GM19099 (cell line): Measurements from ENCODE around the gene PLSCR4.

Experiments
- POLR2A ChIP-seq: IDR thresholded peaks from 3 replicates; pipeline ENCODE4 v1.6.1; 2011; ENCODE audit warnings: low read depth; ENCODE audit not compliant: insufficient read length; ENCODE audit errors: extremely low read depth

The PLSCR4 gene

DNA sequence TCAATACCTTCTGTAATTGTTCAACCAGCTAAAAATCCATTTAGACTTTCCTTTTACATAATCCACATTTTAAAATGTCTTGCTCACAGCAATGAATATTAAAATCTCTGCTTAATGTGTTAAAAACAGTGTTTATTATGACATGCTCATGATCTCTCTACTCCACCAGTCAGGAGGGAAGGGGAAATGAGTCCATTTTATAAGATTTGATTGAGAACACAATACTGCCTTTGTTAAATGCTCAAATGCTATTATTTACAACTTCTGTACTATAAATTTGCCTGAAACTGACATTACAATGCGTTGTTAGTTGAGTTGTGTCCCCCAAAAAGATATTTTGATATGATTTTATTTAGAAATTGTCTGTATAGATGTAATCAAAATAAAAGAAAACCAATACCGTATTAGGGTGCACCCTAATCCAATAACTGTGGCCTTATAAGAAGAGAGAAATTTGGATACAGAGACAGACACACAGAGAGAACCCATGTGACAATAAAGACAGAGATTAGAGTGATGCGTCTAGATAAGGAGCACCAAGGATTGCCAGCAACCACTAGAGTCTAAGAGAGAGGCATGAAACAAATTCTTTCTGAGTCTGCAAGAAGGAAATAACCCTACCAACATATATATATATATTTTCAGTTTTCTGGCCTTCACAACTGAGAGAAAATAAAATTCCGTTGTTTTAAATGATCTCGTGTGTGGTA is 9.1 kb upstream of the PLSCR4 start:
- no peak for TF ChIP-seq POLR2A

- no peak for TF ChIP-seq POLR2A
Observed at GRCh38 chr3:146256851-146257486, 6.1 kb upstream of the PLSCR4 start.

DNA sequence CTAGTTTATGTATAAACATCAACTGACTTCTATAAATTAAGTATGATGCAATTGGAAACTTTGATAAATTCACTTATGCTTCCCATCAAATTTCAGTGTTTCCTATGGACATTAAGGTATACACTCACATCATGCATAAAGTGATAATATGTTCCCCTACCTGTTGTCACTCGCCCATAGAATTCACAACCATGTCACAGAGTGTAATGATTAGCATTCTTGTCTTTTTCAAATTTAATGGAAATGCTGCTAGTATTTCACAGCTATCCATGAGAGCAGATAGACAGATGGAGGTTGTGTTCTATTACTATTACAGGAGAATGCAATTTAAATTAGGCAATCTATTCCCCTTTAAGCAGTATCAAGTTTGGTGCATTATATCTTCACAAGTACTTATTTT is 984 bp downstream of the PLSCR4 start:
- TF ChIP-seq POLR2A = no peak

DNA sequence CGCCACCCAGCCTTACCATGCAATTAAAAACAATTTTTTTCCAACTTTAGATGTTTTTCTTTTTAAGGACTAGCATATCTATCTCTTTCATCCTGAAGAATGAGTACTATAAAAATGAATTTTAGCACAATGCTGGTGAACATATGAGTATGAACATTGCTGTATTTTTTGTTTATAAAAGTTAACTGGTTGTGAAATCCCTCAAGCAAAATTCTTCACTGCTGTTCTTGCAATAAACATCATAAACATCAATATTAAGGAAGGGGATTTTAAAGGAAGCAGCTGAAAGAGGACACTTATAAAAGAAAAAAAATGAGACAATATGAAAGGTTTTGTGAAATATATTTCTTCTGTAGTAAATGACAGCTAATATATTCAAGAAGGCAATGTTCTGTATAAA is 3.0 kb downstream of the PLSCR4 start:
- no peak for TF ChIP-seq POLR2A

- no peak for TF ChIP-seq POLR2A
Observed at GRCh38 chr3:146246526-146246925, 4.4 kb downstream of the PLSCR4 start.

GRCh38 chr3:146243559-146243958 is 7.3 kb downstream of the PLSCR4 start:
- no peak for TF ChIP-seq POLR2A

DNA sequence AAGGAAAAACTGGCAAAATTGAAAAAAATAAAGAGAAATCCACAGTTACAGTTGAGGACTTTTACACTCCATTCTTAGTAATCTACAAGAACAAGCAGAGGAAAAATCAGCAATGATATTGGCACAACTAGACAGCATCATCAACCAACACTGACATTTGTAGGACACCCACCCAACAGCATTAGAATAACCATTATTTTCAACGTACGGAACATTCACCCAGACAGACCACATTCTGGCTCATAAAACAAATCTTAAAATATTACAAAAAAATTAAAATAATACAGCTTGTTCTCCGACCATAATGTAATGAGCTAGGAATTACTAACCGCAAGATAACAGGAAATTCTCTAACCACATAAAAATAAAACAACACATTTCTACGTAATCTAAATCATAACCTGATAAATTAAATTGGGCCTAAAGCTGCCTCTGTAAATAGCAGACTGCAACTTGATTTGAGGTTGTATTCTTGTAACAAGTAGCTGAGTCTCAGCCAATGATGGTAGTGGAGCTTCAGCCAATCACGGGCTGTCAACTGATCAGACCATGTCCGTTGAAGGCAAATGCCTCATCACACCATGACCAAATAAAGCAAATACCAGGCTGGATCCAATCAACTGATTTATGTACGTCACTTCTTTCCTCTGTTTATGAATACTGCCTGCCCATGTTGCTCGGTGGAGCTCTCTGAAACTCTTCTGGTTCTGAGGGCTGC is 9.2 kb downstream of the PLSCR4 start:
- TF ChIP-seq POLR2A = no peak

DNA sequence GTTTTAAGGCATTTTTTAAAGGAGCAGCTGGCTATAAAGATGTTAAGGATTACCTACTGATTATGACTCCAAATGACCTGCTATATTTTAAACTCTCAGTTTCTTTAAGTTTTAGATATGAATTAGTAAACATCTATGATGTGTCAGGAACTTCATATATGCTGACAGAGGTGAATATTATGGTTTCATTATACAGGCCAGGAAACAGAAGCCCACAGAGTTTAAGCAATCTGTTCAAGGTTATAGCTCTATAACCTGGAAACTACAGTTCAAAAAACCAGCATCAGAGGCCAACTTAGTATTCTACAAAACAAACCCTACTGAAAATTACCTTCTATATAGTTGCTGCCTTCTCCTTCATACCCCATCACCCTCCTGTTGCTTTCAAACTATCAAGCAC is 17.4 kb downstream of the PLSCR4 start:
- TF ChIP-seq POLR2A = no peak

- no peak for TF ChIP-seq POLR2A
Observed at GRCh38 chr3:146227486-146227885, 23.4 kb downstream of the PLSCR4 start.

DNA sequence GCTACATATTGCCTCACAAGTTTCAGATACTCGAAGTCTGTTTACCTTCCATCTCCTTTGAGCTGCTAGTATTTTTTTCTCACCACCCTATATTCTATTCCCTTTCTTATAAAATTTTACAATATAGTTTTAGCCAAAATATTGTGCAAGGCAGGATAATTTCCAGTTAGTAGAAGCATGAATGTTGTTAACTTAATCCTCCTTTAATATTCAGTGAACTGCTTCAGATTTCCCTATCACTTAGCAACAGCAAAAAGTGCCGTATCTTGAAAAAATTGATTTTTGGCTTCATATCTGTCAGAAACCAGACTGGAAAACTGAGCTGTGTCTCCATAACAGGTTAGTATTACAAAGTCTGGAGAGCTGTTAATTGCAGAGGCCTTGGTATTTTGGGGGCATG is 24.0 kb downstream of the PLSCR4 start:
- TF ChIP-seq POLR2A = no peak

DNA sequence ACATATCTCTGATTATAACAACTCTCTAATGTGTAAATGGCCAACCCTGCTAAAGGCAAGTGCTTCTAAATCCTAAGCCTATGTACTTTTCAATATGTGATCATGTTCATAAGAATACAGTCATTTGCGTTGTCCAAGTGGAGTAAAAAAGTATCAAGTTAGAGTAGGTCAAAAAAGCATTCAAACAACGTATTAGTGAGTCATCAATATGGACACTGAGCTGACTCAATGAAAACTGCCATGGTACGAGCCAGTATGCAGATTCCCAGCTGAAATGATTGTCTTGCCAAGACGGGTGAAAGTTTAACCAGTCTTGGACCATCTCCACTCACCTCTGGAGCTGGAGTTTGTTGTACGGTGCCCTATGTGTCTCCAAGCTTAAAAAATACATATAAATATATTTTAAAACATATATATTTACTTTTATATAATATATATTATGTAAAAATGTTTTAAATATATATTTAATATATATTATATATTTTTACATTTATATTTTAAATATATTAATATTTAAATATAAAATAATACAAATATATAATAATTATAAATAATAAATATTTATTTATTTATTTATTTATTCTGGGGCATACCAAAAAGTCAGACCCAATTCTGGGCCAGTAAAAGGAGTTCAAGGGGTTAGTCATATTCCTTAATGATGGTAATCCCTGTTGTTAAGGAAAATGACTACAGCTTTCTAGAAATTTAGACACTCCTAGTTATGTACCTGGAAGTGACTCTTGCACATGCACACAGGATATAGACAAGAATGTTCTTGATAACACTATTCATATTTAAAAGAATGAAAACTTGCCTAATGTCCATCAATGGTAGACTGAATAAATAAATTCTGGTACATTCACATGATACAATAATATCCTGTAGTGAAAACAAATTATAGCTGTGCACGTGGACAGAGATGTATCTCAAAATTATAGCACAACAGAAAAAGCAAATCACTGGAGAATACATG is 27.2 kb downstream of the PLSCR4 start:
- no peak for TF ChIP-seq POLR2A

- no peak for TF ChIP-seq POLR2A
Observed at GRCh38 chr3:146222204-146223046, 28.5 kb downstream of the PLSCR4 start.

DNA sequence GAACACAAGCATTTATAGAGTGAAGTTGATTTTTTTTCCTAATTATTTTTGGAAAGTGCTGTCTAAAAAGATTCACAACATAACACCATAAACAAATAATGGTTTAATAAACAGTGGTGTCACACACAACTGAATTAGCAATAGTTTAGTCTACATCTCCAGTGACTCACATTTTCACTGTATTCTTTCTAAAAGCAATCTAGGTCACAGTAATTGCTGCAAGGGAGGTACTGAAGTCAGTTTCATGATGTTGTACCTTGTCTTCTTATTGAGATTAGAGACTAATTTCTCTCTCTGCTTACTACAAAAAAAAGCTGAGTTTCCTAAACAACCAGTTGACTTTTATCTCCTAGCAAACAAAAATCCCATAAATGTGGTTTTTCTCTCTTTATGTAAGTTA is 29.6 kb downstream of the PLSCR4 start:
- no peak for TF ChIP-seq POLR2A
